ENCODE data around the gene KCNK10. TPM values are rescaled to one million over a fixed set of nuclear protein-coding genes. Genes with fewer than 3 reads are reported as not detected.

KCNK10 gene
- total RNA-seq, 1 donor from 2014 or later: 11.5 TPM

GRCh38 chr14:88229428-88229827 is 93.6 kb downstream of the KCNK10 start:
- DNase-seq (ENCODE audit: low read depth, low spot score): no peak
- no peaks in the 10 kb centered on the region for H3K9me3 Mint-ChIP-seq
- TF ChIP-seq CTCF (conservative IDR thresholded peaks at IDR 0.05): no peak
- peaks cover 3% of the 10 kb centered on the region for H3K27me3 Mint-ChIP-seq (ENCODE audit: low read depth)
- H3K36me3 Mint-ChIP-seq (ENCODE audit: low read depth): peaks cover 8% of the 10 kb centered on the region
- H3K4me1 Mint-ChIP-seq: peaks cover 14% of the 10 kb centered on the region
- no peak overlapping the region for H3K4me3 Mint-ChIP-seq
- H3K27ac Mint-ChIP-seq (ENCODE audit: unreplicated experiment): no peak overlapping the region

GRCh38 chr14:88228522-88229236 is 94.4 kb downstream of the KCNK10 start:
- peaks cover 14% of the 10 kb centered on the region for H3K36me3 Mint-ChIP-seq (ENCODE audit: low read depth)

GRCh38 chr14:88227693-88228092 is 95.4 kb downstream of the KCNK10 start:
- peaks cover 3% of the 10 kb centered on the region for H3K27me3 Mint-ChIP-seq (ENCODE audit: low read depth)
- no peak for TF ChIP-seq CTCF (conservative IDR thresholded peaks at IDR 0.05)
- DNase-seq (ENCODE audit: low read depth, low spot score): no peak
- H3K36me3 Mint-ChIP-seq (ENCODE audit: low read depth): peaks cover 23% of the 10 kb centered on the region
- peaks cover 3% of the 10 kb centered on the region for H3K9me3 Mint-ChIP-seq
- H3K27ac Mint-ChIP-seq (ENCODE audit: unreplicated experiment): no peak overlapping the region
- H3K4me3 Mint-ChIP-seq: no peak overlapping the region
- peaks cover 8% of the 10 kb centered on the region for H3K4me1 Mint-ChIP-seq

More at GRCh38 chr14:88228522-88229236, 94.4 kb downstream of the KCNK10 start:
- H3K27ac Mint-ChIP-seq (ENCODE audit: unreplicated experiment): no peak overlapping the region
- no peak overlapping the region for H3K4me3 Mint-ChIP-seq
- H3K27me3 Mint-ChIP-seq (ENCODE audit: low read depth): peaks cover 3% of the 10 kb centered on the region
- H3K4me1 Mint-ChIP-seq: peaks cover 14% of the 10 kb centered on the region
- DNase-seq (ENCODE audit: low read depth, low spot score): no peak
- no peak for TF ChIP-seq CTCF (conservative IDR thresholded peaks at IDR 0.05)
- H3K9me3 Mint-ChIP-seq: no peaks in the 10 kb centered on the region

GRCh38 chr14:88225721-88226120 is 97.3 kb downstream of the KCNK10 start:
- H3K27ac Mint-ChIP-seq (ENCODE audit: unreplicated experiment): no peak overlapping the region
- H3K4me3 Mint-ChIP-seq: no peak overlapping the region
- H3K36me3 Mint-ChIP-seq (ENCODE audit: low read depth): peaks cover 32% of the 10 kb centered on the region
- H3K9me3 Mint-ChIP-seq: peaks cover 10% of the 10 kb centered on the region
- H3K27me3 Mint-ChIP-seq (ENCODE audit: low read depth): peaks cover 3% of the 10 kb centered on the region
- no peak for DNase-seq (ENCODE audit: low read depth, low spot score)
- TF ChIP-seq CTCF (conservative IDR thresholded peaks at IDR 0.05): no peak
- peaks cover 6% of the 10 kb centered on the region for H3K4me1 Mint-ChIP-seq

- Mint-ChIP-seq H3K4me1 (no peaks in the 10 kb centered on the region), H3K36me3 (ENCODE audit: low read depth) (peaks cover 24% of the 10 kb centered on the region), H3K27ac (ENCODE audit: unreplicated experiment) (no peak overlapping the region), H3K4me3 (no peak overlapping the region), H3K9me3 (peaks cover 15% of the 10 kb centered on the region), H3K27me3 (ENCODE audit: low read depth) (no peaks in the 10 kb centered on the region)
- TF ChIP-seq CTCF (conservative IDR thresholded peaks at IDR 0.05): no peak
- no peak for DNase-seq (ENCODE audit: low read depth, low spot score)
Measured at GRCh38 chr14:88218119-88218915, 104.8 kb downstream of the KCNK10 start.
